MM.1S (cell line): ENCODE results near the gene CCDC187.

Source experiments
- DNase-seq: peaks from one replicate; pipeline ENCODE4 v3.0.0-alpha.2; 2015
- H2AFZ ChIP-seq: fragments of 300-600 bp; sonication (generic); 2 replicates; pipeline ENCODE4 v1.6.0; 2016; ENCODE audit warnings: antibody characterized with exemption, low read length
- H3F3A ChIP-seq: fragments of 300-600 bp; sonication (generic); 2 replicates; pipeline ENCODE4 v1.6.1; 2016; ENCODE audit warnings: mild to moderate bottlenecking, antibody characterized with exemption, low read length, moderate library complexity, mixed read lengths; ENCODE audit not compliant: insufficient read depth
- H3K27ac ChIP-seq: fragments of 300-600 bp; sonication (generic); 2 replicates; pipeline ENCODE4 v1.5.1; 2016; ENCODE audit warnings: mild to moderate bottlenecking, low read length
- H3K27me3 ChIP-seq: fragments of 300-600 bp; sonication (generic); replicated peaks from 2 replicates; pipeline ENCODE4 v1.6.0; 2016; ENCODE audit warnings: low read length; ENCODE audit not compliant: insufficient read depth
- H3K36me3 ChIP-seq: fragments of 300-600 bp; sonication (generic); replicated peaks from 2 replicates; pipeline ENCODE4 v1.6.1; 2016; ENCODE audit warnings: mild to moderate bottlenecking, low read length, mixed read lengths; ENCODE audit not compliant: insufficient read depth
- H3K4me1 ChIP-seq: fragments of 300-600 bp; sonication (generic); 2 replicates; pipeline ENCODE4 v1.6.1; 2016; ENCODE audit warnings: low read length, mixed read lengths
- H3K4me2 ChIP-seq: fragments of 300-600 bp; sonication (generic); 2 replicates; pipeline ENCODE4 v1.6.0; 2016; ENCODE audit warnings: low read depth, low read length
- H3K4me3 ChIP-seq: fragments of 300-600 bp; sonication (generic); 2 replicates; pipeline ENCODE4 v1.5.1; 2016; ENCODE audit warnings: low read length, mixed read lengths
- H3K79me2 ChIP-seq: fragments of 300-600 bp; sonication (generic); 2 replicates; pipeline ENCODE4 v1.6.1; 2016; ENCODE audit warnings: mixed run types, low read length, mixed read lengths
- H3K9ac ChIP-seq: fragments of 300-600 bp; sonication (generic); 2 replicates; pipeline ENCODE4 v1.6.1; 2016; ENCODE audit warnings: low read length, mixed read lengths
- H3K9me2 ChIP-seq: fragments of 300-600 bp; sonication (generic); replicated peaks from 2 replicates; pipeline ENCODE4 v1.6.1; 2016; ENCODE audit warnings: mild to moderate bottlenecking, low read length, mixed read lengths; ENCODE audit not compliant: insufficient read depth
- H3K9me3 ChIP-seq: fragments of 300-600 bp; sonication (generic); replicated peaks from 2 replicates; pipeline ENCODE4 v1.6.1; 2016; ENCODE audit warnings: mild to moderate bottlenecking, low read length, mixed read lengths; ENCODE audit not compliant: insufficient read depth
- H4K20me1 ChIP-seq: fragments of 300-600 bp; sonication (generic); 2 replicates; pipeline ENCODE4 v1.6.1; 2016; ENCODE audit warnings: mild to moderate bottlenecking, low read length, moderate library complexity, mixed read lengths; ENCODE audit not compliant: insufficient read depth
- CTCF ChIP-seq: fragments of 300-600 bp; sonication (generic); IDR thresholded peaks from 2 replicates; pipeline ENCODE4 v1.5.1; 2016; ENCODE audit warnings: antibody characterized with exemption, low read length, mixed read lengths
- EZH2 ChIP-seq: fragments of 300-600 bp; sonication (generic); optimal IDR thresholded peaks from 2 replicates; pipeline ENCODE3; 2017; ENCODE audit warnings: low read depth, mild to moderate bottlenecking, antibody characterized with exemption, low read length, mixed read lengths
- EZH2phosphoT487 ChIP-seq: fragments of 300-600 bp; sonication (generic); IDR thresholded peaks from 2 replicates; pipeline ENCODE4 v1.6.1; 2018; ENCODE audit warnings: antibody characterized with exemption, low read length

CCDC187 gene

GRCh38 chr9:136304981-136305380 is 1.1 kb upstream of the CCDC187 start:
- Histone ChIP-seq H3K36me3 (no peaks in the 10 kb centered on the region), H3K27ac (no peak overlapping the region), H2AFZ (no peak overlapping the region), H3K9me2 (no peaks in the 10 kb centered on the region), H3F3A (no peaks in the 10 kb centered on the region), H3K9ac (no peak overlapping the region), H3K4me1 (no peaks in the 10 kb centered on the region), H3K4me2 (no peak overlapping the region), H3K9me3 (no peaks in the 10 kb centered on the region), H3K4me3 (no peak overlapping the region), H3K79me2 (no peaks in the 10 kb centered on the region), H4K20me1 (no peaks in the 10 kb centered on the region), H3K27me3 (peaks cover 88% of the 10 kb centered on the region)
- TF ChIP-seq CTCF (no peak), EZH2 (no peak), EZH2phosphoT487 (no peak)
- DNase-seq: no peak

- H3K4me2 ChIP-seq: no peak overlapping the region
- H3K27me3 ChIP-seq: peaks cover 89% of the 10 kb centered on the region
- no peak overlapping the region for H2AFZ ChIP-seq
- no peaks in the 10 kb centered on the region for H4K20me1 ChIP-seq
- H3F3A ChIP-seq: no peaks in the 10 kb centered on the region
- no peaks in the 10 kb centered on the region for H3K9me2 ChIP-seq
- H3K4me3 ChIP-seq: no peak overlapping the region
- H3K27ac ChIP-seq: no peak overlapping the region
- no peak for TF ChIP-seq EZH2phosphoT487
- no peak for TF ChIP-seq EZH2
- TF ChIP-seq CTCF: no peak
- no peak for DNase-seq
- no peaks in the 10 kb centered on the region for H3K36me3 ChIP-seq
- no peaks in the 10 kb centered on the region for H3K79me2 ChIP-seq
- no peak overlapping the region for H3K9ac ChIP-seq
- no peaks in the 10 kb centered on the region for H3K9me3 ChIP-seq
- no peaks in the 10 kb centered on the region for H3K4me1 ChIP-seq
Observed at GRCh38 chr9:136304456-136304855, 562 bp upstream of the CCDC187 start.

- no peak overlapping the region for H3K27ac ChIP-seq
- H3K9me3 ChIP-seq: no peaks in the 10 kb centered on the region
- no peaks in the 10 kb centered on the region for H3F3A ChIP-seq
- no peak for DNase-seq
- H2AFZ ChIP-seq: no peak overlapping the region
- H3K9me2 ChIP-seq: no peaks in the 10 kb centered on the region
- H3K9ac ChIP-seq: no peak overlapping the region
- H3K4me2 ChIP-seq: no peak overlapping the region
- no peak for TF ChIP-seq EZH2
- TF ChIP-seq CTCF: no peak
- no peaks in the 10 kb centered on the region for H3K79me2 ChIP-seq
- H3K36me3 ChIP-seq: no peaks in the 10 kb centered on the region
- H3K4me3 ChIP-seq: no peak overlapping the region
- H3K27me3 ChIP-seq: peaks cover 93% of the 10 kb centered on the region
- no peaks in the 10 kb centered on the region for H3K4me1 ChIP-seq
- H4K20me1 ChIP-seq: no peaks in the 10 kb centered on the region
Observed at GRCh38 chr9:136303066-136303824, 649 bp downstream of the CCDC187 start.
